GM12801 (cell line): ENCODE results near the gene NANOS1.

Source experiments
- TF ChIP-seq, protein P1 (sequence below): IDR thresholded peaks from one replicate; pipeline ENCODE4 v1.5.1; 2011; ENCODE audit warnings: control low read depth; ENCODE audit not compliant: insufficient read length; ENCODE audit errors: extremely low read depth

The NANOS1 gene, protein sequence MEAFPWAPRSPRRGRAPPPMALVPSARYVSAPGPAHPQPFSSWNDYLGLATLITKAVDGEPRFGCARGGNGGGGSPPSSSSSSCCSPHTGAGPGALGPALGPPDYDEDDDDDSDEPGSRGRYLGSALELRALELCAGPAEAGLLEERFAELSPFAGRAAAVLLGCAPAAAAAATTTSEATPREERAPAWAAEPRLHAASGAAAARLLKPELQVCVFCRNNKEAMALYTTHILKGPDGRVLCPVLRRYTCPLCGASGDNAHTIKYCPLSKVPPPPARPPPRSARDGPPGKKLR

DNA sequence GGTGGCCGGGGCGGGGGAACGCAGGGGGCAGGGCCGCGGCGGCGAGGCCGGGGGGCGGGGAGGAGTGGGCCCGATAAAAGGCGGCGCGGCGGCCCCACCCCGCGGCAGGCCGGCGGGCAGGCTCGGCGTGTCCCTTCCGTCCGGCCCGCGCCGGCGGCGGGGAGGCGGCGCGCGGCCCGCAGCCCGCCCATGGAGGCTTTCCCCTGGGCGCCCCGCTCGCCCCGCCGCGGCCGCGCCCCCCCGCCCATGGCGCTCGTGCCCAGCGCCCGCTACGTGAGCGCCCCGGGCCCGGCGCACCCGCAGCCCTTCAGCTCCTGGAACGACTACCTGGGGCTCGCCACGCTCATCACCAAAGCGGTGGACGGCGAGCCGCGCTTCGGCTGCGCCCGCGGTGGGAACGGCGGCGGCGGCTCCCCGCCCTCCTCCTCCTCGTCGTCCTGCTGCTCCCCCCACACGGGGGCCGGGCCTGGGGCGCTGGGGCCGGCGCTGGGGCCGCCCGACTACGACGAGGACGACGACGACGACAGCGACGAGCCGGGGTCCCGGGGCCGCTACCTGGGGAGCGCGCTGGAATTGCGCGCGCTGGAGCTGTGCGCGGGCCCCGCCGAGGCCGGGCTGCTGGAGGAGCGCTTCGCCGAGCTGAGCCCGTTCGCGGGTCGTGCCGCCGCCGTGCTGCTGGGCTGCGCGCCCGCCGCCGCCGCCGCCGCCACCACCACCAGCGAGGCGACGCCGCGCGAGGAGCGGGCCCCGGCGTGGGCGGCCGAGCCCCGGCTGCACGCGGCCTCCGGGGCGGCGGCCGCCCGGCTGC is at the start of gene NANOS1:
TSS of gene NANOS1 (plus strand) at position 102 of the 808 bp plus-strand sequence. CDS start at position 190, 88 bp downstream.
- TF ChIP-seq, protein P1, sequence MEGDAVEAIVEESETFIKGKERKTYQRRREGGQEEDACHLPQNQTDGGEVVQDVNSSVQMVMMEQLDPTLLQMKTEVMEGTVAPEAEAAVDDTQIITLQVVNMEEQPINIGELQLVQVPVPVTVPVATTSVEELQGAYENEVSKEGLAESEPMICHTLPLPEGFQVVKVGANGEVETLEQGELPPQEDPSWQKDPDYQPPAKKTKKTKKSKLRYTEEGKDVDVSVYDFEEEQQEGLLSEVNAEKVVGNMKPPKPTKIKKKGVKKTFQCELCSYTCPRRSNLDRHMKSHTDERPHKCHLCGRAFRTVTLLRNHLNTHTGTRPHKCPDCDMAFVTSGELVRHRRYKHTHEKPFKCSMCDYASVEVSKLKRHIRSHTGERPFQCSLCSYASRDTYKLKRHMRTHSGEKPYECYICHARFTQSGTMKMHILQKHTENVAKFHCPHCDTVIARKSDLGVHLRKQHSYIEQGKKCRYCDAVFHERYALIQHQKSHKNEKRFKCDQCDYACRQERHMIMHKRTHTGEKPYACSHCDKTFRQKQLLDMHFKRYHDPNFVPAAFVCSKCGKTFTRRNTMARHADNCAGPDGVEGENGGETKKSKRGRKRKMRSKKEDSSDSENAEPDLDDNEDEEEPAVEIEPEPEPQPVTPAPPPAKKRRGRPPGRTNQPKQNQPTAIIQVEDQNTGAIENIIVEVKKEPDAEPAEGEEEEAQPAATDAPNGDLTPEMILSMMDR, result no peak

DNA sequence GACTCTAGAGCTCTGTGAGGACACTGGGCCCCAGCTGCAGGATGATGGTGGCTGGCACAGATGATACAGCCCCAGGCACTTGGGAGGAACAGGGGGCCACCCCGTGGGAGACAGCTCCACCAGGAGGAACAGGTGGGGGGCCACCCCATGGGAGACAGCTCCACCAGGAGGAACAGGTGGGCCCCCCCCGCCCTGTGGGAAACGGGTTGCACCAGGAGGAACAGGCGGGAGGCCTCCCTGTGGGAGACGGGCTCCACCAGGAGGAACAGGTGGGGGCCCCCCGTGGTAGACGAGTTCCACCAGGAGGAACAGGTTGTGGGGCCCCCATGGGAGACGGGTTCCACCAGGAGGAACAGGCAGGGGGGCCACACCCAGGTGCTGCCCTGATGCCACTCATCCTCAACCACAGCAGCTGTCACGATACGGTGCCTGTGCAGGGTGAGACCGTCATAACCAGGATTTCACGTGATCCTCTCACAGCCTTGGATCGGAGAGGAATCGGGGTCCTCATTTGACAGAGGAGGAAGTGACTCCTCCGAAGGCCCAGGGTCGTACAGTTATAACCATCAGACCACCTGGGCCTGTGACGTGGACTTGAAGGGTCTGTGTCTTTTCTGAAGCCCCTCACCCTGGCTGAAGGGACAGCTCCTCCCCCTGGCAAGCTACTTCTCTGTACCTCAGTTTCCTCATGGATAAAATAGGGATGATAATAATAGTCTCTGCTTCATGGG is 49.2 kb upstream of the NANOS1 start:
- TF ChIP-seq, protein P1, result no peak

DNA sequence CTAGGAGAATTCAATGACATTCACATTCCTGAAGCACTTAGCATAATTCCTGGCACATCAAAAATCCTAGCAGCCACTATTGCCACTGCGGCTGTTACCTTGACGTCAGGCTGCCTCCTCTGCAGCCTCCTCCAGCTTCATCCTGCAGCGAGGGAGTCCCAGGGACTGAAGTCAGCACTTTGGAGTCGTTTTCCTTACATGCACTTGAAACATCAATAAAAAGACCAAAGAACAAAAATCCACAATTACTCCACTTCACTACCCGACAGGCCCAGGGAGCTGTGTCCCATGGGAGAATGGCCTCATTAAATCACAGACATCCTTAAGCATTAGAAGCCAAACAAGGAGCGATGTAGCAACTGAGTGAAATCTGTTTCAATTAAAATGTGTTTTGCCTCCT is 48.6 kb upstream of the NANOS1 start:
- TF ChIP-seq, protein P1, result no peak

DNA sequence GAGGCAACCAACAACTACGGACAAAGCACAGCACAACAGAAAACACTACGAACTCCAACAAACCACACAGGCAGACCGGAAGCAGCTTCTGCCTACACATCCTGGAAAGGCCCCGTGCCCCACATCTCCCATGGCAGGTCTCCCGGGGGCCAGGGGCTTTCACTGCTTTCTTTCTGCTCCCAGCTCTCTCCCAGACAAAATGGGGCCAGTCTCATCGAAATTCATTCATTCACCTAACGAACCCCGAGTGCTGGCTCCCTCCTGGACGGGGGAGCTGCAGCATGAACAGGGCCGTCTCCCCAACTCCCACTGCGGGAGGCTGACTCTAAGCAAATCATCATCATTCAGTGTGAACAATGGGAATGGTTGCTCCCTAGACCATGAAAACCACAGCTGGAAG is 47.6 kb upstream of the NANOS1 start:
- TF ChIP-seq, protein P1, result no peak

DNA sequence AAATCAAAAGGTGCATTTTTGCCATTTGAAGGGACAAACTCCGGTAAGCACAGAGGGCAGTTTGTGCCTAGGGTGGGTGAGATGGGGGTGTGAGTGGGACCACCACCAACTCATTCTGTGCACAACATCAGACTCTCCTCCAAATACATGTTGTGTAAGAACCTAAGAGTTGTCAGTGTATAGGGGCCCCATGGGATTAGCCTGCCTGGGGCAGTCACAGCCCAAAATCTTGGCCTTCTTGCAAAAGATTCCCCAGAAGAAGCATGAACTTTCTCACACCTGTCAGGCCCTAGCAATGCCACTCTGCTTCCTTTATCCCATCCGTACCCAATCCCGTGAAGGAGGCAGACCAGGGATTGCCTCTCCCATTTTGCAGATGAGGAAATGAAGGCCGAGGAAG is 47.1 kb upstream of the NANOS1 start:
- TF ChIP-seq, protein P1, result no peak

DNA sequence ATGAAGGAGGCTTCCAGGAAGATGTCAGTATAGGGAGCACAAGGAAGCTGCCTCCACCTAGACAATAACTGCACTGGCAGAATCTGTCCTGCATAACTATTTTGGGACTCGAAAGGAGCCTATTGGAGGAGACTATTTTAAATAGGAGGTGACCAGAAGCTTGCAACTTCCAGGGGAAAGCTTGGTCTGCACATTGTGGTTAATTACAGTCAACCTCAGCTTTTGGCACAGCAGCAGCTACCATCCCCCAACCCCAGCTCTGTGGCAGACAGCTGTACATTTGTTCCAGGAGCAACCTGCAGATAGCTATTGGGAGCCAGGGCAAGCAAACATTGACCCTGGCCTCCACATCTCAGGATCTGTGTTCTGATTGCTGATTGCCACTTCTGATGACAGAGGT is 46.3 kb upstream of the NANOS1 start:
- TF ChIP-seq, protein P1, result no peak

DNA sequence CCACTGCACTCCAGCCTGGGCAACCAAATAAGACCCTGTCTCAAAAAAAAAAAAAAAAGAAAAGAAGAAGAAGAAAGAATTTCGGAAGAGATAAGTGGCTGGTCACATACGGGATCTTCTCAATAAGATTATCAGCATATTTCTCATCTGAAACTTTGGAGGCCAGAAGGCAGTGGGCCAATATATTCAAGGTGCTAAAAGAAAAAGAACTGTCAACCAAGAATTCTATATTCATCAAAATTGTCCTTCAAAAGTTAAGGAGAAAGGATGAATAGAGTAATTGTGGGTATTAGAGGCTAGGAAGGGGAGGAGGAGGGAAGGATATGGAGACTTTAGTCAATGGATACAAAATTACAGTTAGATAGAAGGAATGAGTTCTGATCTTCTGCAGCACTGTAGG is 43.9 kb upstream of the NANOS1 start:
- TF ChIP-seq, protein P1, result no peak
